A549 treated with dexamethasone at 1 μM for 4 hours (cell line): ENCODE data around the gene SPAG16. TPM values are rescaled to one million over a fixed set of nuclear protein-coding genes. Genes with fewer than 3 reads are reported as not detected.

ENCODE experiments used
- total RNA-seq: library from RNA; stranded (reverse); fragments of 200-300 nt; extraction: Qiagen RNA extraction; gene quantifications from 5 replicates; pipeline ENCODE4 v1.2.3, GENCODE V29; 2022

The SPAG16 gene
- 9.9 to 13.0 TPM (median 11.5 TPM) in 5 replicates for total RNA-seq

DNA sequence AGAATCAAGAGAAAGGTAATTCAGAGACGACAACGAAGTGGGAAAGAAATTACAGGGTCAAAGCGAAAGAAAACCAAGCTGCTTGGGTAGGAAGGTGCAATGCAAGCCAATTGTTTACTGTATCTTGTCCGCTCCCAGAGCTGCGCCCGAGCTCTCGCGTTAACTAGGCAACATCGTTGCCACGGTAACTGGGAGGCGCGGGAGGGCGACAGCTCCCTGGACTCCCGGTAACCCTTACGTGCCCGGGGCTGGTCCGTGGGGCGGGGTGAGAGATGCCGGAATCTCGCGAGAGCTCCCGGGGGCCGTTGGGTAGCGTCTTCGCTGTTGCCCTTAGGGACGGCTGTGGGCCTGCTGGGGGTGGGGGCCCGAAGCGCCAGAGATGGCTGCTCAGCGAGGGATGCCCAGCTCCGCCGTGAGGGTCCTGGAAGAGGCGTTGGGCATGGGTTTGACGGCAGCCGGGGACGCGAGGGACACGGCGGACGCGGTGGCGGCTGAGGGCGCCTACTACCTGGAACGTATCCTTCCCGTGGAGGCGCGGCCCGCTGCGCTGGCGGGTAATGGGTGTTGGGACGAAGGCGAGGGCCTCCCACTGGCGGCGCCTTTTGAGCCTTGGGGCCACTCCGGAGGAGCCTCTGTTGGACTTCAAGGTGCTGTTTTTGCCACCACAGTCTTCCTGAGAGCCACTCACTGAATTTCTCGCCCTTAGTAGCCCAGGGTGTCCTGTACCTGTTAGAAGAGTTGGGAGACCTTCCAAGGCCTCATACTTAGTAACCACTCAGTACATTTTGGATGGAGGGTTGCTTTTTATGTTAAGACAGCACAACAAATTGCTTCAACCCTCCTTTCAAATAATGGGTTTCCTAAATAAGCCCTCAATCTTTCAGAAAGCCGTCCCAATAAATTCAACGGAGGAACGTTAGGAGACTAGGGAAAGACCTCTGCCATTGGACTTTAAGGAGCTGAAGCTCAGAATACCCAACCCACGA lies at the start of gene SPAG16:
Gene SPAG16 (plus strand): TSS at position 360 of the 986 bp plus-strand sequence.

DNA sequence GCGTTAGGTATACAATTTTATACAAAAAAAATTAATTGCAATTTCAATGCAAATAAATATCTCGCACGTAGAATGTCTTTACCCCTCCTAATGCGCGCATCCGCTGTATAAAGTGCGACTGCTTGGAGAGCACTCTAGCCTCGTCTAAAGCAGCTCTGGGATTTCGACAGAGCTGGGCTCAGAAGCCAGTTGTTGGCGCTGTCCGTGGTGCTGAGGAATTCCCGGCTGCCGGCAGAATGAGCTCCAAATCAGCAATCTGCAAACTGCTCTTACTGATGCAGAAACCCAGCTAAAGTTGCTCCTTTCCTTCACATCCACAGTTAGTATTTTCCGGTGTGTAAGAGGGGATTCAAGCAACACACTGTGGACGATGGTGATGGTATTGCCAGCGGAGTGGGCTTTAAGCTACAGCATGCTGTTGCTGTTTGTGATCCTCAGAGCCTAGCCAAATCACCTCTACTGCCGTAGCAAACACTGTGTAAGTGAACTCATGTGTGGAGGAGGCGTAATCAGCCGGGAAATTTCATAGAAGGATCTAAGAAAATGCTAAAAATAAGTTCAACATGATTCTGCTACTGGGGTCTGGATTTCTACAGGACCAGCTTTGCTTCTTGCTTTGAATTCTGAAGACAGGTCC lies 1126.8 kb downstream of the SPAG16 start, which contains the start of gene VWC2L:
Gene VWC2L (plus strand): TSS at position 137 of the 637 bp plus-strand sequence. CDS start 3,140 bp downstream, outside the sequence.

Other genes with a start within 250 kb of the SPAG16 start
- 0.17 to 0.55 TPM (median 0.38 TPM) in 5 replicates for gene IKZF2, start 132.9 kb upstream of the SPAG16 start, total RNA-seq